ENCODE measurements around the gene C1QTNF6.

Gene C1QTNF6

DNA sequence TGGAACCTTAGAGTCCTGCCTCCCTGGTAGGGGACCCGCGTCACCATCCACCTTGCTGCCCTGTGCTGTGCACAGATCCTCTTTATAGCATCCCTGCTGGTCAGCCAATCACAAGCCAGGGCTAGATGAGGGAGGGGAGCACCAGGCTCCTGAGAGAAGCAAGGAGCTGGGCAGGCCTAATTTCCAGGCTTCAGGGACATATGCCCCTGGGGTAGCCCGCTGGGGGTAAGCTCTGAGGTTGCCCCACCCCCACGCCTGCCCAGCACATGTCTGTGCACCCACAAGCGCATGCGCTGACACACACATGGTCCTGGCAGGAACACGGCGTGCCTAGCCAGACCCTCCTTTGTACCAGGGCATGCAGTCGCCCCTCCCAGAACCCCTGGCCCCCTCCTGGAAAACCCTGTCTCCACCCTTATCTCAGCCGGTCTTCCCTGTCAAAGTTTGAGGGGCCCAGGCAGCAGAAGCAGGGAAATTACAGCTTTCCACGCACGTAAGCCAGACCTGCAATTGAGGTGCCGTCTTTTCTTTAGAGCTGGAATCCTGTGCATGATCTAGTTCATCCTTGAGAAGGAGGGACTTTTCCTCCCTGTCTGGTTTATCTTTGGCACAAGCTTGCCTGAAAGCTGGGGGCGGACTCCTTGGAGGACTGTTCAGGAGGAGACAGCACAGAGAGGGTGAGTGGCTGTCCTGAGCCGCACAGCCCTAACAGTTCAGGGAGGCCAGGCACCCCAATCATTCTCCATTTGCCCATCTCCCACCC is 22.2 kb upstream of the C1QTNF6 start:
- no peak for DNase-seq (ENCODE audit: low read depth)
- H3K4me3 ChIP-seq (ENCODE audit: control insufficient read depth, low read depth, low read length): no peak overlapping the region
- TF ChIP-seq, protein P1, sequence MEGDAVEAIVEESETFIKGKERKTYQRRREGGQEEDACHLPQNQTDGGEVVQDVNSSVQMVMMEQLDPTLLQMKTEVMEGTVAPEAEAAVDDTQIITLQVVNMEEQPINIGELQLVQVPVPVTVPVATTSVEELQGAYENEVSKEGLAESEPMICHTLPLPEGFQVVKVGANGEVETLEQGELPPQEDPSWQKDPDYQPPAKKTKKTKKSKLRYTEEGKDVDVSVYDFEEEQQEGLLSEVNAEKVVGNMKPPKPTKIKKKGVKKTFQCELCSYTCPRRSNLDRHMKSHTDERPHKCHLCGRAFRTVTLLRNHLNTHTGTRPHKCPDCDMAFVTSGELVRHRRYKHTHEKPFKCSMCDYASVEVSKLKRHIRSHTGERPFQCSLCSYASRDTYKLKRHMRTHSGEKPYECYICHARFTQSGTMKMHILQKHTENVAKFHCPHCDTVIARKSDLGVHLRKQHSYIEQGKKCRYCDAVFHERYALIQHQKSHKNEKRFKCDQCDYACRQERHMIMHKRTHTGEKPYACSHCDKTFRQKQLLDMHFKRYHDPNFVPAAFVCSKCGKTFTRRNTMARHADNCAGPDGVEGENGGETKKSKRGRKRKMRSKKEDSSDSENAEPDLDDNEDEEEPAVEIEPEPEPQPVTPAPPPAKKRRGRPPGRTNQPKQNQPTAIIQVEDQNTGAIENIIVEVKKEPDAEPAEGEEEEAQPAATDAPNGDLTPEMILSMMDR (conservative IDR thresholded peaks at IDR 0.05; ENCODE audit: control insufficient read depth, insufficient read depth, low read depth, low read length): no peak

DNA sequence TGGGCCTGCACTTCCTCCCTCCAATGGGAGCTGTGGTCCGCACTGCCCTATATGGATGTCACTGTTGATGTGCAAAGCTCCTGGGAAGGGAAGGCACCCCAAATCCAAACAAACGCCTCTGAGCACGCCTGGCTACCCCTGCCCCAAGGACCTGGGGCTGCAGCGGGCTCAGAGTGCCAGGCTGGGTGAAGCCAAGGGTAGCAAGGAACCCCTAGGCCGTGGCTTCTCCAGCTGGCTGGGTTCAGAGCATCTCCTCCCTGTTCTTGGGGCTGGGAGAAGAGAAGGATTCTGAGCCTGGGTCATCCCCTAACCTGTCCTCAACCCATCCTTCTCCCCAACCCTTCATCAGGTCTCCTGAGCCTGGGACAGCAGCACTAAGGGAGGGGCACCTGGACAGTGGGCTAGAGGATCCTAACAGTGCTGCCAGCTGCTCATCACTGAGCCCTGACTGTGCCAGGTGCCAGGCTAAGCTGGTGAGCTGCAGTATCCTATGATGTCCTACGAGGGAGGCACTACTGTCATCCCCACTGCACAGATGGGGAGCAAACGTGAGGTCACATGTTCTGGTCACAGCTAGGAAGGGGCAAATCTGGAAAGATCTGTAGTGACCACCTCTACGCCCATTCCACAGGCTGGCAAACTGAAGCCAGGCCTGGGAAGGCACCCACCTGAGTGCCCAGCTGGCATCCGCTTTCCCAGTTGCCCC is 21.2 kb upstream of the C1QTNF6 start:
- DNase-seq (ENCODE audit: low read depth): no peak
- H3K4me3 ChIP-seq (ENCODE audit: control insufficient read depth, low read depth, low read length): no peak overlapping the region
- TF ChIP-seq, protein P1 (conservative IDR thresholded peaks at IDR 0.05; ENCODE audit: control insufficient read depth, insufficient read depth, low read depth, low read length): no peak

DNA sequence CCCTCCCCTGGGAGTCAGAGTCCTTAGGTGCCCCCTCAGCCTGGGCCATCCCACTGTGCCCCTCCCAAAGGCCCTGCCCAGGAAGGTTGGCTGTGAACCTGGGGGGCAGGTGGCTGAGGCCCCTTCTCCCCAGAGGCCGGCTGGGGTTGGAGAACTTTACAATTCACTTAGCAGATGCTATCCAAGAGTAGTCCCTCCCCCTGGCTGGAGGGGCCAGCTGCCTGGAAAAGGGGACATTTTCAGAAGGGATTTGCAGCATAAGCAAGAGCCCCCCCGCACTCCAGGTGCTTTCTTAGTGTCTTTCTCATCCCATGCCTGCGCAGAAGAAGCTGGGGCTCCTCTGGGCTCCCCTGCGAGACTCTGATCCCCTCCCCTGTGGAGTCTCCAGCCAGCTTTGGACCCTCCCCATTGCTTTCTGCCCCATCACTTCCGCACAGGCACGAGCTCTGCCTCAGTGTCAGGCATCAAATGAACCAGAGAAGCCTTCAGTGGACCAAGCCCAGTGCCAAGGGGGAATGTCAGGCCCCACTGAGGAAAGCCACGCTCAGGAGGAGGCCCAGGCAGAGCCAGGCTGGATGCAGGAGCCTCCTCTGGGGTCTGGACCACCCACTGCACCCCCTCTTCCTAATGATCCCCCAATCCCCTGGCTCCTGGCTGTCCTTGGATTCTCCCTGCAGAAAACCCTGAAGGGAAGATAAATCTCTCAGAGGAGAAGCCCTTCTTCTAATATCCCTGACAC is 20.5 kb upstream of the C1QTNF6 start:
- no peak for DNase-seq (ENCODE audit: low read depth)
- TF ChIP-seq, protein P1 (conservative IDR thresholded peaks at IDR 0.05; ENCODE audit: control insufficient read depth, insufficient read depth, low read depth, low read length): no peak
- no peak overlapping the region for H3K4me3 ChIP-seq (ENCODE audit: control insufficient read depth, low read depth, low read length)

DNA sequence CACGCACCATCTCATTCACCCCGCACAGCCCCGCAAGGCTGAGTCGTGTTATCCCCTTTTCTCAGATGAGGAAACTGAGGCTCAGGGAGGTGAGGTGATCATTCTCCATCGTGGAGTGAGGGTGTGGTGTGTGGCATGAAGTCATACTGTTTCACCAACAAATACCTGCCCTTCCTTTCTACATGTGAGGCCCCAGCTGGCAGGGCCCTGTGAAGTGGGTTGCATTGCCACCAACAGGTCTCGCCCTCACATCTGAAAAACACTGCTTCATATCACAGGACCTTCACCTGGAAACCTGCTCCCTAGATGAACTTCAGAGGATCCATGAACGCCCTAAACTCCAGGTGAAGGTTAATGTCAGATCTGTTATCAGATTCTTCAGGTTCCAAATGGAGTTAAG is 19.9 kb upstream of the C1QTNF6 start:
- no peak for DNase-seq (ENCODE audit: low read depth)
- TF ChIP-seq, protein P1 (conservative IDR thresholded peaks at IDR 0.05; ENCODE audit: control insufficient read depth, insufficient read depth, low read depth, low read length): no peak

DNA sequence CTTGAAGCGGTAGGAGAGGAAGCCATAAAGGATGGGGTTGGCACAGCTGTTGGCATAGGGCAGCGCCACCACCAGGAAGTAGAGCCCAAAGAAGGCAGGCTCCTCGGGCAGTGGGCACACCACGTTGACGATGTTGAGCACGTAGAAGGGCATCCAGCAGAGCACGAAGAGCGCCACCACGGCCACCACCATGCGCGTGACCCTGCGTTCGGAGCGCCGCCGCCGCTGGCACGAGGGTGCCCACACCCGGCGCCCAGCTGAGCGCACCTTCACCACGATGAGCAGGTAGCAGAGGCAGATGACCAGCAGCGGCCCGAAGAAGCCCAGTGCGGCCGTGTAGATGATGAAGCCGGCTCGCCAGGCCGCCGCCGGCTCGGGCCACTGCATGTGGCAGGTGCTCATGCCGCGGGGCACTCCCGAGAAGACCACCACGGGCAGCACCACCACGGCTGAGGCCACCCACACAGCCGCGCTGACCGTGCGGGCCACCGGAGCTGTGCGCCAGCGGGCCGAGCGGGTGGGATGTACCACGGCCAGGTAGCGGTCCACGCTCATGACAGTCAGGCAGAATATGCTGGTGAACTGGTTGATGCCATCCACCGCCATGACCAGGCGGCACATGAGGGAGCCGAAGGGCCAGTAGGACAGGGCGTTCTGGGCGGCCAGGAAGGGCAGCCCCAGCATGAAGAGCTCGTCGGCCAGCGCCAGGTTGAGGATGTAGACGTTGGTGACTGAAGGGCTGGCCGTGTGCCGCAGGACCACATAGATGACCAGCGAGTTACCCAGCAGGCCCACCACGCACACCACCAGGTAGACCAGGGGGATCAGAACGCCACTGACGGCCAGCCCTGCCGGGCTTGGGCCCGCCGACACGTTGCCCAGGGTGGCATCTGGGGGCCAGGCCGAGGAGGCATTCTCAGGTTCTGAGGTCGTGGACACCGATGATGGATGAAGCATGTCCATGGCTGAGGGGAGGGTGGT is 19.1 kb upstream of the C1QTNF6 start:
- no peak for DNase-seq (ENCODE audit: low read depth)
- no peak overlapping the region for H3K4me3 ChIP-seq (ENCODE audit: control insufficient read depth, low read depth, low read length)
- TF ChIP-seq, protein P1 (conservative IDR thresholded peaks at IDR 0.05; ENCODE audit: control insufficient read depth, insufficient read depth, low read depth, low read length): no peak

More for the DNA sequence above, 19.9 kb upstream of the C1QTNF6 start:
- H3K4me3 ChIP-seq (ENCODE audit: control insufficient read depth, low read depth, low read length): no peak overlapping the region
